Stimulated activated CD8-positive, alpha-beta memory T cell treated with anti-CD3 and anti-CD28 coated beads, Interleukin-7, amount 100 ng/mL, for 1 hour (primary cell): ENCODE data around the gene CLCNKA.

Source experiments
- DNase-seq, 2 donors: peaks; one replicate each; pipeline ENCODE4 v3.0.0-alpha.2; 2020; ENCODE audit warnings: low read depth in 2 of 2

Gene CLCNKA

GRCh38 chr1:16063226-16063829 lies 41.5 kb downstream of the CLCNKA start:
- no peak for DNase-seq

GRCh38 chr1:16063921-16064320 lies 42.1 kb downstream of the CLCNKA start:
- DNase-seq = no peak

- no peak for DNase-seq
Measured at GRCh38 chr1:16064536-16065268, 42.9 kb downstream of the CLCNKA start.

- DNase-seq = no peak
Measured at GRCh38 chr1:16065269-16065576, 43.4 kb downstream of the CLCNKA start.

GRCh38 chr1:16066245-16066644 lies 44.4 kb downstream of the CLCNKA start:
- DNase-seq = no peak

GRCh38 chr1:16067127-16067768 lies 45.4 kb downstream of the CLCNKA start:
- DNase-seq = no peak

- no peak for DNase-seq
Measured at GRCh38 chr1:16067933-16068332, 46.1 kb downstream of the CLCNKA start.

GRCh38 chr1:16068356-16069270 lies 46.8 kb downstream of the CLCNKA start:
- DNase-seq = no peak

- no peak for DNase-seq
Measured at GRCh38 chr1:16070640-16071355, 49.0 kb downstream of the CLCNKA start.

- no peak for DNase-seq
Measured at GRCh38 chr1:16071614-16072013, 49.8 kb downstream of the CLCNKA start.

GRCh38 chr1:16072095-16072494 lies 50.3 kb downstream of the CLCNKA start:
- DNase-seq = no peak

- no peak for DNase-seq
Measured at GRCh38 chr1:16072616-16073484, 51.0 kb downstream of the CLCNKA start.

GRCh38 chr1:16073490-16074119 lies 51.8 kb downstream of the CLCNKA start, which contains the start of gene FAM131C:
Gene FAM131C (minus strand): TSS chr1:16073651. CDS start chr1:16073442, 209 bp downstream.
- DNase-seq = no peak

GRCh38 chr1:16074217-16074616 lies 52.4 kb downstream of the CLCNKA start:
- DNase-seq = no peak

- no peak for DNase-seq
Measured at GRCh38 chr1:16075337-16076030, 53.6 kb downstream of the CLCNKA start.

GRCh38 chr1:16076031-16076864 lies 54.4 kb downstream of the CLCNKA start:
- DNase-seq = no peak

- no peak for DNase-seq
Measured at GRCh38 chr1:16076865-16077238, 55.0 kb downstream of the CLCNKA start.
